OCI-LY7 (cell line): ENCODE measurements around the gene PFKP. TPM values are rescaled to one million over a fixed set of nuclear protein-coding genes. Genes with fewer than 3 reads are reported as not detected.

Source experiments
- BruUV-seq: library from RNA; stranded (reverse); fragments of 400-500 nt; replicated peaks from 2 replicates; lab custom pipeline; 2021; lab: Mats Ljungman, UMichigan
- CTCF ChIA-PET: fragments of 300-600 bp; sonication (Branson Sonifier 250); formaldehyde crosslinking; loops from one replicate; lab custom pipeline; 2022; ENCODE audit warnings: antibody characterized with exemption; ENCODE audit not compliant: unreplicated experiment; lab: Charles Lee
- POLR2A ChIA-PET: fragments of 300-600 bp; sonication (Branson Sonifier 250); formaldehyde crosslinking; loops from one replicate; lab custom pipeline; 2022; ENCODE audit warnings: antibody characterized with exemption; lab: Charles Lee
- DNase-seq: peaks from one replicate; pipeline ENCODE4 v3.0.0-alpha.2; 2015; ENCODE audit warnings: low spot score
- H2AFZ ChIP-seq: fragments of 200-600 bp; sonication (generic), shearing (Covaris generic); 2 replicates; pipeline ENCODE4 v1.6.1; 2014; ENCODE audit warnings: mild to moderate bottlenecking, antibody characterized with exemption, low read length, moderate library complexity
- H3K27ac ChIP-seq: fragments of 200-600 bp; sonication (generic); 2 replicates; pipeline ENCODE4 v1.5.1; 2014; ENCODE audit warnings: mixed run types, low read depth, mild to moderate bottlenecking, moderate library complexity, low read length, inconsistent platforms; ENCODE audit not compliant: poor library complexity, severe bottlenecking
- H3K36me3 ChIP-seq: fragments of 200-600 bp; sonication (generic); 2 replicates; pipeline ENCODE4 v1.6.1; 2014; ENCODE audit warnings: mild to moderate bottlenecking, antibody characterized with exemption, low read length, moderate library complexity, mixed read lengths; ENCODE audit not compliant: insufficient read depth
- H3K4me1 ChIP-seq: fragments of 200-600 bp; sonication (generic); 2 replicates; pipeline ENCODE4 v1.5.1; 2014; ENCODE audit warnings: mild to moderate bottlenecking, low read length; ENCODE audit not compliant: insufficient read depth, poor library complexity, severe bottlenecking
- H3K4me2 ChIP-seq: fragments of 200-600 bp; sonication (generic); 2 replicates; pipeline ENCODE4 v1.6.1; 2014; ENCODE audit warnings: mild to moderate bottlenecking, low read length
- H3K4me3 ChIP-seq: fragments of 200-600 bp; sonication (generic); 2 replicates; pipeline ENCODE4 v1.5.1; 2014; ENCODE audit warnings: mild to moderate bottlenecking, low read depth, low read length; ENCODE audit not compliant: poor library complexity, severe bottlenecking
- H3K79me2 ChIP-seq: fragments of 200-600 bp; sonication (generic); 2 replicates; pipeline ENCODE4 v1.6.1; 2016; ENCODE audit warnings: low read depth, mild to moderate bottlenecking, low read length, moderate library complexity, mixed read lengths; ENCODE audit not compliant: insufficient read depth
- H3K9me2 ChIP-seq: fragments of 200-600 bp; sonication (generic); 2 replicates; pipeline ENCODE4 v1.6.1; 2016; ENCODE audit warnings: mild to moderate bottlenecking, low read length, mixed read lengths; ENCODE audit not compliant: insufficient read depth
- H3K9me3 ChIP-seq: fragments of 200-600 bp; sonication (generic); 2 replicates; pipeline ENCODE4 v1.6.1; 2014; ENCODE audit warnings: mild to moderate bottlenecking, mixed run types, low read length, mixed read lengths
- H4K20me1 ChIP-seq: fragments of 200-600 bp; sonication (generic); 2 replicates; pipeline ENCODE4 v1.6.1; 2014; ENCODE audit warnings: mild to moderate bottlenecking, antibody characterized with exemption, low read length, moderate library complexity, mixed read lengths; ENCODE audit not compliant: insufficient read depth
- EZH2phosphoT487 ChIP-seq: fragments of 200-600 bp; sonication (generic); IDR thresholded peaks from 2 replicates; pipeline ENCODE4 v1.6.1; 2018; ENCODE audit warnings: low read depth, borderline replicate concordance, mild to moderate bottlenecking, mixed run types, antibody characterized with exemption, low read length, moderate library complexity, mixed read lengths
- intact Hi-C: fragments of 100-400 bp; cut with micrococcal nuclease; formaldehyde crosslinking; loops from one replicate; pipeline ENCODE4 v1.10.0; 2022; ENCODE audit not compliant: unreplicated experiment
- total RNA-seq, 2 experiments: library from RNA; depleted of rRNA in 1 of 2; stranded (reverse); fragments of >200 nt in 1 of 2; shearing (Covaris generic) in 1 of 2; gene quantifications; 2 replicates each; pipeline ENCODE4 v1.2.3, GENCODE V29; 2014 to 2022
- TF ChIP-seq, protein P1 (sequence below): fragments of 200-600 bp; sonication (generic); conservative IDR thresholded peaks from 2 replicates; pipeline ENCODE4 v1.5.1; 2014; ENCODE audit warnings: mild to moderate bottlenecking, antibody characterized with exemption, low read length, moderate library complexity, mixed read lengths

PFKP gene
- total RNA-seq, 2 experiments from 2014 or later, result 85.4 to 154 TPM

DNA sequence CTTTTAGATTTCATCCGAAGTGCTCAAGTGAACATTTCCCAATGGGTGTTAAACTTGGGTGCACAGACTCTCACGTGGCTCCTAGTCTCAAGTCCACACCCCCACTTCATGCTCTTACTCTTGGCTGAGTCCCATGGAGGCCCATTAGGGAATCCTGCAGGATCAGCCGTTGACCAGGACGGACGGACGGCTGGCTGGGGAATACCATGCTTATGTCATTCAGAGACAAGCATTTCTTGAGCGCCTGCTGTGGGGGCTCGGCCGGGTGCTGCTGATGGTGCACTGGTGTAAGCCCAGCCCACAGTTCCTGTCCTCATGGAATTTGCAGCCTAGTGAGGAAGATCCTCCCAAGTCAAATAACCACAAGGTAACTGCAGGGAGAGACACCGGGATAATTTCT, 60.6 kb downstream of the PFKP start:
- no peaks in the 10 kb centered on the region for H3K4me1 ChIP-seq
- no TSS peak for BruUV-seq
- DNase-seq, result no peak
- POLR2A ChIA-PET, result no interaction called here
- H3K27ac ChIP-seq, result no peak overlapping the region
- no peaks in the 10 kb centered on the region for H3K9me3 ChIP-seq
- intact Hi-C loops, result no loop called here
- H3K79me2 ChIP-seq, result no peaks in the 10 kb centered on the region
- TF ChIP-seq, protein P1, sequence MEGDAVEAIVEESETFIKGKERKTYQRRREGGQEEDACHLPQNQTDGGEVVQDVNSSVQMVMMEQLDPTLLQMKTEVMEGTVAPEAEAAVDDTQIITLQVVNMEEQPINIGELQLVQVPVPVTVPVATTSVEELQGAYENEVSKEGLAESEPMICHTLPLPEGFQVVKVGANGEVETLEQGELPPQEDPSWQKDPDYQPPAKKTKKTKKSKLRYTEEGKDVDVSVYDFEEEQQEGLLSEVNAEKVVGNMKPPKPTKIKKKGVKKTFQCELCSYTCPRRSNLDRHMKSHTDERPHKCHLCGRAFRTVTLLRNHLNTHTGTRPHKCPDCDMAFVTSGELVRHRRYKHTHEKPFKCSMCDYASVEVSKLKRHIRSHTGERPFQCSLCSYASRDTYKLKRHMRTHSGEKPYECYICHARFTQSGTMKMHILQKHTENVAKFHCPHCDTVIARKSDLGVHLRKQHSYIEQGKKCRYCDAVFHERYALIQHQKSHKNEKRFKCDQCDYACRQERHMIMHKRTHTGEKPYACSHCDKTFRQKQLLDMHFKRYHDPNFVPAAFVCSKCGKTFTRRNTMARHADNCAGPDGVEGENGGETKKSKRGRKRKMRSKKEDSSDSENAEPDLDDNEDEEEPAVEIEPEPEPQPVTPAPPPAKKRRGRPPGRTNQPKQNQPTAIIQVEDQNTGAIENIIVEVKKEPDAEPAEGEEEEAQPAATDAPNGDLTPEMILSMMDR, result no peak
- no peak for TF ChIP-seq EZH2phosphoT487
- H3K4me3 ChIP-seq, result no peak overlapping the region
- no peak overlapping the region for H3K4me2 ChIP-seq
- no peaks in the 10 kb centered on the region for H4K20me1 ChIP-seq
- peaks cover 95% of the 10 kb centered on the region for H3K36me3 ChIP-seq
- CTCF ChIA-PET, result no interaction called here
- no peaks in the 10 kb centered on the region for H3K9me2 ChIP-seq
- H2AFZ ChIP-seq, result no peak overlapping the region

DNA sequence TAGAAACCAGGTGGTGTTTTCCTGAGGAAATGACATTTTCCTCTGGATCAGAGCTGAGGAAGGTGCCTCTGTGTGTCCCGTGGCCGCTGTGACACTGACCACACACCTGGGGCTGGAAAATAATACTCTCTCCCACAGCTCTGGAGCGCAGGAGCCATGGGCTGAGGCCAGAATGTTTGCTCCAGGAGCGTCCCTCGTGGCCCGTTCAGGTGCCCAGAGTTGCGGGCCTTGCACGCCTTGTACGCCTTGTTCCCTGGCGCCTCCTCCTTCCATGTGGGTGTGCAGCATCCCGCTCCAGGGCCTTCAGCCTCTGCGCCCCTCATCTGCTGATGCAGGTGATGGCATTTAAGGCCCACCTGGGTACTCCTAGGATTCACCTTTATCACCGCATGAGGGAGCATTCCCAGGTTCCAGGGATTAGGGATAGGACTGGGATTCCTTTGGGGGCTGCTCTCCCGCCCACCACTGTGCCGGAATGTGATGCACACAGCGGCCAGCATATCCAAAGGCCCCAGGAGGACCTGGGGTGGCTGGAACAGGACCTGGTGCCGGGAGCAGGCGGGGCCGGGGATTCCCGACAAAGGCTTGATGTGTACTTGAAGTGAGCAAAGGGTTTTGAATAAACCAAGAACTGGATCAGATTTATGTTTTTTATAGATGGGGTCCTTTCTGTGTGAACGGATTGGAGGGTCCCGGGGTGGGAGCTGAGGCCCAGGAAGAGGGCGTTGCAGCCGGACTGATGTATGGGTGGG, 61.2 kb downstream of the PFKP start:
- no peaks in the 10 kb centered on the region for H4K20me1 ChIP-seq
- H3K79me2 ChIP-seq, result no peaks in the 10 kb centered on the region
- H2AFZ ChIP-seq, result no peak overlapping the region
- DNase-seq, result no peak
- peaks cover 95% of the 10 kb centered on the region for H3K36me3 ChIP-seq
- intact Hi-C loops, result no loop called here
- no peaks in the 10 kb centered on the region for H3K9me3 ChIP-seq
- H3K4me2 ChIP-seq, result no peak overlapping the region
- no peak for TF ChIP-seq EZH2phosphoT487
- TF ChIP-seq, protein P1, result no peak
- no peaks in the 10 kb centered on the region for H3K4me1 ChIP-seq
- H3K9me2 ChIP-seq, result no peaks in the 10 kb centered on the region
- ChIA-PET POLR2A (interaction anchor here (0.6 kb wide), 1 partner anchor 832 kb away, joined by 3 read pairs; no protein-coding TSS in a partner anchor), CTCF (no interaction called here)
- BruUV-seq, result no TSS peak
- no peak overlapping the region for H3K4me3 ChIP-seq
- H3K27ac ChIP-seq, result no peak overlapping the region

- POLR2A ChIA-PET, result no interaction called here
- no peaks in the 10 kb centered on the region for H3K9me2 ChIP-seq
- CTCF ChIA-PET, result no interaction called here
- TF ChIP-seq EZH2phosphoT487, result no peak
- TF ChIP-seq, protein P1, result no peak
- H3K4me1 ChIP-seq, result no peaks in the 10 kb centered on the region
- H2AFZ ChIP-seq, result no peak overlapping the region
- intact Hi-C loops, result no loop called here
- H3K4me3 ChIP-seq, result no peak overlapping the region
- H4K20me1 ChIP-seq, result peaks cover 4% of the 10 kb centered on the region; the same call in 1 of the 2 replicates
- no peak overlapping the region for H3K27ac ChIP-seq
- no peak for DNase-seq
- H3K79me2 ChIP-seq, result no peaks in the 10 kb centered on the region
- no peaks in the 10 kb centered on the region for H3K9me3 ChIP-seq
- H3K4me2 ChIP-seq, result no peak overlapping the region
- no TSS peak for BruUV-seq
- peaks cover 96% of the 10 kb centered on the region for H3K36me3 ChIP-seq
These were observed 62.4 kb downstream of the PFKP start for GRCh38 chr10:3129581-3130340.
